Amniotic stem cell (primary cell): ENCODE results near the gene BORCS5.
"Not testable (repeated sequence)": the region's sequence is repeated elsewhere in the genome, so short reads cannot be mapped to it uniquely, and the experiment has no call there.

Experiments
- DNase-seq: peaks from one replicate; lab custom pipeline; 2025; lab: John Stamatoyannopoulos, UW

The BORCS5 gene

GRCh38 chr12:12461923-12462315, 105.0 kb downstream of the BORCS5 start:
- DNase-seq: no peak

GRCh38 chr12:12465522-12465921, 108.6 kb downstream of the BORCS5 start:
- no peak for DNase-seq

- no peak for DNase-seq
Observed at GRCh38 chr12:12466157-12466556, 109.3 kb downstream of the BORCS5 start.

GRCh38 chr12:12467264-12467663, 110.4 kb downstream of the BORCS5 start:
- DNase-seq: no peak

- DNase-seq: no peak
Observed at GRCh38 chr12:12467688-12468261, 110.9 kb downstream of the BORCS5 start.

GRCh38 chr12:12468575-12468974, 111.7 kb downstream of the BORCS5 start:
- no peak for DNase-seq

GRCh38 chr12:12469386-12469785, 112.5 kb downstream of the BORCS5 start:
- no peak for DNase-seq

GRCh38 chr12:12470751-12471306, 114.0 kb downstream of the BORCS5 start:
- no peak for DNase-seq

- not testable (repeated sequence) for DNase-seq
Observed at GRCh38 chr12:12471982-12472961, 115.4 kb downstream of the BORCS5 start.

GRCh38 chr12:12473223-12473622, 116.3 kb downstream of the BORCS5 start:
- no peak for DNase-seq

GRCh38 chr12:12474471-12474928, 117.6 kb downstream of the BORCS5 start:
- no peak for DNase-seq

GRCh38 chr12:12474931-12475795, 118.3 kb downstream of the BORCS5 start:
- DNase-seq: no peak

- DNase-seq: no peak
Observed at GRCh38 chr12:12476857-12477531, 120.1 kb downstream of the BORCS5 start.

GRCh38 chr12:12477532-12477890, 120.6 kb downstream of the BORCS5 start:
- DNase-seq: no peak

GRCh38 chr12:12480074-12480473, 123.2 kb downstream of the BORCS5 start:
- no peak for DNase-seq

- DNase-seq: no peak
Observed at GRCh38 chr12:12481631-12482030, 124.8 kb downstream of the BORCS5 start.

GRCh38 chr12:12482150-12482761, 125.4 kb downstream of the BORCS5 start:
- DNase-seq: no peak

- DNase-seq: no peak
Observed at GRCh38 chr12:12482959-12483358, 126.1 kb downstream of the BORCS5 start.

GRCh38 chr12:12483438-12483837, 126.6 kb downstream of the BORCS5 start:
- no peak for DNase-seq

GRCh38 chr12:12486661-12487240, 129.9 kb downstream of the BORCS5 start:
- DNase-seq: no peak

GRCh38 chr12:12487490-12487889, 130.6 kb downstream of the BORCS5 start:
- DNase-seq: no peak
